Muscle of leg (tissue), 11 donors: Measurements from ENCODE around the gene SGK1. TPM values are rescaled to one million over a fixed set of nuclear protein-coding genes. Genes with fewer than 3 reads are reported as not detected.
"Not testable (repeated sequence)": the region's sequence is repeated elsewhere in the genome, so short reads cannot be mapped to it uniquely, and the experiment has no call there.

Experiments used
- DNase-seq: peaks from one replicate; pipeline ENCODE4 v3.0.0; 2013
- H3K27ac ChIP-seq: one replicate; pipeline ENCODE4 v1.5.1; 2013; ENCODE audit warnings: mild to moderate bottlenecking, low read length, control low read depth
- H3K27me3 ChIP-seq: one replicate; pipeline ENCODE4 v1.6.1; 2013; ENCODE audit warnings: low read length; ENCODE audit not compliant: control insufficient read depth, insufficient read depth
- H3K36me3 ChIP-seq: one replicate; pipeline ENCODE4 v1.6.1; 2013; ENCODE audit warnings: low read length; ENCODE audit not compliant: control insufficient read depth, insufficient read depth
- H3K4me1 ChIP-seq: one replicate; pipeline ENCODE4 v1.6.1; 2013; ENCODE audit warnings: low read length; ENCODE audit not compliant: control insufficient read depth, insufficient read depth
- H3K4me3 ChIP-seq: one replicate; pipeline ENCODE4 v1.5.1; 2013; ENCODE audit warnings: low read length, control low read depth
- H3K9me3 ChIP-seq: replicated peaks from 2 replicates; pipeline ENCODE4 v1.6.1; 2013; ENCODE audit warnings: low read depth, low read length; ENCODE audit not compliant: control insufficient read depth
- WGBS: methylation state at CpG from one replicate; pipeline ENCODE4 v1.1.5; 2013; ENCODE audit warnings: missing lambda C conversion rate; ENCODE audit not compliant: insufficient coverage; 5-methylcytosine and 5-hydroxymethylcytosine counted together
- polyA plus RNA-seq, 8 donors: library from polyadenylated mRNA; unstranded; fragments of 120-200 nt; gene quantifications; one replicate each; pipeline versions ENCODE4 v1.2.1 to v1.2.3, GENCODE V29; 2013; ENCODE audit warnings: inconsistent platforms in 1 of 8, low replicate concordance in 1 of 8; ENCODE audit not compliant: insufficient read length in 8 of 8, insufficient read depth in 1 of 8
- total RNA-seq: library from RNA; stranded (reverse); fragments of 120-200 nt; gene quantifications from one replicate; pipeline ENCODE4 v1.2.4, GENCODE V29; 2013

The SGK1 gene
- total and polyA plus RNA-seq, 9 donors = 17.4 to 32.2 (median 19.4) TPM

- DNase-seq = no peak
- WGBS = no CpG with 5 or more reads among the region's 1 CpG
- Histone ChIP-seq H3K9me3 (peaks cover 3% of the 10 kb centered on the region), H3K4me1 (no peaks in the 10 kb centered on the region), H3K27ac (no peak overlapping the region), H3K36me3 (no peaks in the 10 kb centered on the region), H3K4me3 (no peak overlapping the region), H3K27me3 (no peaks in the 10 kb centered on the region)
Measured at GRCh38 chr6:134330555-134330954, 12.6 kb upstream of the SGK1 start.

GRCh38 chr6:134328792-134329191, 10.9 kb upstream of the SGK1 start:
- WGBS = no CpG with 5 or more reads among the region's 2 CpGs
- Histone ChIP-seq H3K27me3 (no peaks in the 10 kb centered on the region), H3K4me1 (no peaks in the 10 kb centered on the region), H3K9me3 (peaks cover 4% of the 10 kb centered on the region), H3K4me3 (no peak overlapping the region), H3K27ac (no peak overlapping the region), H3K36me3 (no peaks in the 10 kb centered on the region)
- DNase-seq = no peak

GRCh38 chr6:134328138-134328537, 10.2 kb upstream of the SGK1 start:
- Histone ChIP-seq H3K36me3 (no peaks in the 10 kb centered on the region), H3K9me3 (peaks cover 4% of the 10 kb centered on the region), H3K4me1 (no peaks in the 10 kb centered on the region), H3K27ac (no peak overlapping the region), H3K4me3 (no peak overlapping the region), H3K27me3 (no peaks in the 10 kb centered on the region)
- WGBS = 100% methylated on average over 1 of the region's 2 CpGs
- DNase-seq = no peak

GRCh38 chr6:134326192-134326591, 8.3 kb upstream of the SGK1 start:
- H3K4me1 ChIP-seq, H3K27ac ChIP-seq: not testable (repeated sequence)
- no CpG with 5 or more reads among the region's 4 CpGs for WGBS

GRCh38 chr6:134324766-134325165, 6.9 kb upstream of the SGK1 start:
- Histone ChIP-seq H3K9me3 (peaks cover 4% of the 10 kb centered on the region), H3K36me3 (no peaks in the 10 kb centered on the region), H3K4me3 (no peak overlapping the region), H3K4me1 (no peaks in the 10 kb centered on the region), H3K27ac (no peak overlapping the region), H3K27me3 (no peaks in the 10 kb centered on the region)
- DNase-seq = no peak
- 100% methylated on average over 1 of the region's 4 CpGs for WGBS

More at GRCh38 chr6:134326192-134326591, 8.3 kb upstream of the SGK1 start:
- H3K4me3 ChIP-seq, H3K36me3 ChIP-seq, H3K27me3 ChIP-seq, H3K9me3 ChIP-seq, DNase-seq: not testable (repeated sequence)

- no peak for DNase-seq
- H3K36me3 ChIP-seq = no peaks in the 10 kb centered on the region
- H3K27me3 ChIP-seq = no peaks in the 10 kb centered on the region
- no peaks in the 10 kb centered on the region for H3K4me1 ChIP-seq
- no peak overlapping the region for H3K27ac ChIP-seq
- H3K4me3 ChIP-seq = no peak overlapping the region
- H3K9me3 ChIP-seq = peaks cover 4% of the 10 kb centered on the region
- WGBS = no CpG with 5 or more reads among the region's 5 CpGs
Measured at GRCh38 chr6:134324141-134324540, 6.2 kb upstream of the SGK1 start.

- WGBS = no CpG with 5 or more reads among the region's 2 CpGs
- H3K27me3 ChIP-seq = no peaks in the 10 kb centered on the region
- no peak overlapping the region for H3K27ac ChIP-seq
- peaks cover 4% of the 10 kb centered on the region for H3K9me3 ChIP-seq
- no peaks in the 10 kb centered on the region for H3K4me1 ChIP-seq
- no peaks in the 10 kb centered on the region for H3K36me3 ChIP-seq
- no peak overlapping the region for H3K4me3 ChIP-seq
- DNase-seq = no peak
Measured at GRCh38 chr6:134323698-134324097, 5.8 kb upstream of the SGK1 start.

GRCh38 chr6:134323294-134323693, 5.4 kb upstream of the SGK1 start:
- no CpG with 5 or more reads among the region's 1 CpG for WGBS
- H3K4me3 ChIP-seq = no peak overlapping the region

GRCh38 chr6:134322216-134322615, 4.3 kb upstream of the SGK1 start:
- Histone ChIP-seq H3K27ac (no peak overlapping the region), H3K27me3 (peaks cover 7% of the 10 kb centered on the region), H3K9me3 (peaks cover 4% of the 10 kb centered on the region), H3K4me1 (peaks cover 4% of the 10 kb centered on the region), H3K4me3 (no peak overlapping the region), H3K36me3 (no peaks in the 10 kb centered on the region)
- no CpG with 5 or more reads among the region's 2 CpGs for WGBS
- no peak for DNase-seq

More at GRCh38 chr6:134323294-134323693, 5.4 kb upstream of the SGK1 start:
- Histone ChIP-seq H3K36me3 (no peaks in the 10 kb centered on the region), H3K9me3 (peaks cover 4% of the 10 kb centered on the region), H3K27me3 (no peaks in the 10 kb centered on the region), H3K27ac (no peak overlapping the region), H3K4me1 (no peaks in the 10 kb centered on the region)
- no peak for DNase-seq

GRCh38 chr6:134321246-134321645, 3.3 kb upstream of the SGK1 start:
- no peak overlapping the region for H3K27ac ChIP-seq
- H3K4me1 ChIP-seq = peaks cover 4% of the 10 kb centered on the region
- H3K27me3 ChIP-seq = peaks cover 11% of the 10 kb centered on the region
- WGBS = 100% methylated on average over 1 of the region's 3 CpGs
- H3K9me3 ChIP-seq = peaks cover 4% of the 10 kb centered on the region
- DNase-seq = no peak
- H3K36me3 ChIP-seq = no peaks in the 10 kb centered on the region
- H3K4me3 ChIP-seq = no peak overlapping the region

GRCh38 chr6:134319686-134320085, 1.8 kb upstream of the SGK1 start:
- not testable (repeated sequence) for DNase-seq

More at GRCh38 chr6:134319686-134320085, 1.8 kb upstream of the SGK1 start:
- H3K4me3 ChIP-seq, H3K4me1 ChIP-seq, H3K36me3 ChIP-seq, H3K27ac ChIP-seq, H3K9me3 ChIP-seq: not testable (repeated sequence)
- peaks cover 11% of the 10 kb centered on the region for H3K27me3 ChIP-seq
- WGBS = no CpG with 5 or more reads among the region's 2 CpGs
